NAMALWA (cell line): Measurements from ENCODE around the gene ZNF579.

ENCODE experiments used
- DNase-seq: peaks from one replicate; pipeline ENCODE4 v3.0.0-alpha.2; 2015; ENCODE audit warnings: low spot score

ZNF579 gene

DNA sequence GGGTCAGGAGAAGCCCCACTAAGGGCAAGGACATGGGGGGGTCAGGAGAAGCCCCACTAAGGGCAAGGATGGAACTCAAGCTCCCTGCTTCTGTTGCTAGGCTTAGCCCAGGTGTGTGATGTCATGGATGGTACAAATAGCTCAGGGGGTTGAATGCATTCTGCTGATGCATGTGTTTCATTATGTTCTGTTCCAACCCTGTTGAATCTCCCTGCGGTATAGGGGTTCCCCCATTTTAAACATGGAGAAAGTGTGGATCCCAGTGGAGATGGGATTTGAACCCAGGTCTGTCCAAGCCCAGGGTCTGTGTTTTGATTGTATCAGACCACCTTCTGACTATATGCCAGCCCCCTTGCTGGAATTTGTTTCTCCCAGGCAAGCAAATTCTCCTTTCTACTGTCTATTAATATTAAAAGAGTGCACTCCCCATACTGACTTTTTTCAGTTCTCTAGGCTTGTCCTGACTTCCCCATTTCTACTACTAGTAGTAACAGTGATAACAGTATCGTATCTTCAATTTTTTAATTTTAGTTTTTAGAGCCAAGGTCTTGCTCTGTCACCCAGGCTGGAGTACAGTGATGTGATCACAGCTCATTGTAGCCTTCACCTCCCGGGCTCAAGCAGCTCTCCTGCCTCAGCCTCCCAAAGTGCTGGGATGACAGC lies 31.5 kb upstream of the ZNF579 start:
- DNase-seq: no peak

DNA sequence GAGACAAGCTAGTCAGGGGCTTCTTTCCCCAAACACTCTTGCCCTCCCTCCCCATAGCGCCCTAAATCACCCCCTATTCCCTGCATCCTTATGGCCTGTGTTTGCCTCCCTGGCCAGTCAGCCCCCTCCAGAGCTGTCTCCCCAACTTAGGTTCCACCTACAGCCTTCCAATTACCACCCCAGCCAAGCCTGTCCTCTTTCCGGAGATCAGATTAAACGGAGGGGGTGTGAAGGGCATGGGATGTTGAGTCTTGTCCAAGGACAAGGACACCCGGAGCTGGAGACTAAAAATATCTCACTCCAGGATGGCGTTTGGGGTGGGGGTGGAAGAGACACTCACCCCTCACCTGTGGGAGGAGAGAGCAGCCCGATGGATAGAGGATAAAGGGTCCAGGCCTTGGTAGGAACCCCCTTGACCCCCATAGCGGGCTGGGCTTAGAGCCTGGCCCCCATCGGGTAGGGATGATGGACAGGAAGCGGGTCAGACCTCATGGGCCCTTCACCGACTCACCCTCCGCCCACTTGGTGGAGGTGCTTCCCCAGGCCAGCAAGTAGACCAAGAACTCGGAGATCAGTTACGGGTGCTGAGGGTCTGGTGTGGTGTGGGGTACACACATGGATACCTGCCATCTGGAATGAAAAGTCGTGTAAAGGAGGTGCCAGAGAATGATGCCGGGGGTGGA lies 30.8 kb upstream of the ZNF579 start:
- no peak for DNase-seq

DNA sequence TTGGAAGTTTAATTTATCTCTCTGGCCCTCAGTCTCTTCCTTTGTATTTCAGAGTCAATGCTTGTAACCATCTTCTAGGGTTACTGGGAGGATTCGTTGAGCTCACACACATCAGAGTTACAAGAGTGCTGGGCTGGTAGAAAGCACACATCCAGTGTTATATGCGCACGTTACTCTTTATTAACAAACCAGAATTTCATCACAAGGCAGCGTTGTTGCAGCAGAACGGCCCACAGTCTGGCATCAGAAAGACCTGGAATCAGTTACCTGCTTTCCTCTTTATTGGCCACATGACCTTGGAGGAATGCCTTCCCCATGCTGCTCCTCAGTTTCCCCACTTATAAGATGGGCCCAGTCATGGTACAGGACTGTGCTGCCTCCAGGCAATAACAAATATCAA lies 28.7 kb upstream of the ZNF579 start:
- DNase-seq: no peak

DNA sequence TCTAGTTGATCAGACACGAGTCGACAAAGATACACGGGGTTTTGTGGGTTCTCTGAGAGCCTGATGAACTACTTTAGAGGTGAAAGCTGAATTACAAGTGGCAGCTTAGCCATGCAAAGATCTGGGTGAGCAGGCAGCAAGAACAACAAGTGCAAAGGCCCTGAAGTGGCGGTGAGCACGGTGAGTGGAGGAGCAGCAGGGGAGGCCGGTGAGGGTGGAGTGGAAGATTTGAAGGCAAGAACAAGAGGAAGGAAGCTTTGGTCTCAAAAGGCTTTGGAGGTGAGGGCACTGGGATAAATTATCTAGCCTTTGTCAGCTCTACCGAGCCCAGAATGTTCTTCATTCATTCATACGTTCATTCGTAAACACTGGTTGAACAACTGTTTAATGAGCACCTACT lies 26.2 kb upstream of the ZNF579 start:
- no peak for DNase-seq

DNA sequence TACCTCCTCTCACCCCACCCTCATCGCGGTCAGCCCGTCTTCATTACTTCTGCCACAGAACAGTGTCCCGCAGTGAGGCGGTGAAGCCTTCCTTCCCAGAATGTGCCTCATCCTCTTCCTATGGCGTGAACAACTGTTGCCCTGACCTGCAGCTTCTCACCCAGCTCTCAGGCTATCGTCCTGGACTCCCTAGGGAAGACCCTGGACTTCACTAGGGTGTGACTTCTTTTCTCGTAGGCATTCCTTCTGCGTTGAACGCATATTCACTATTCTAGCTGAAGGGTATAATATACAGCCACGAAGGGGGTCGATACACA lies 25.8 kb upstream of the ZNF579 start:
- DNase-seq: no peak

- DNase-seq: peak; percentile 84
These were observed 25.2 kb upstream of the ZNF579 start, which contains the start of gene ZNF865 for GRCh38 chr19:55605637-55606470. Gene ZNF865 (plus strand): TSS chr19:55605647. CDS start chr19:55613619, 7,972 bp downstream.

- peak; percentile 98 for DNase-seq
These were observed 24.6 kb upstream of the ZNF579 start for GRCh38 chr19:55605207-55605636.

DNA sequence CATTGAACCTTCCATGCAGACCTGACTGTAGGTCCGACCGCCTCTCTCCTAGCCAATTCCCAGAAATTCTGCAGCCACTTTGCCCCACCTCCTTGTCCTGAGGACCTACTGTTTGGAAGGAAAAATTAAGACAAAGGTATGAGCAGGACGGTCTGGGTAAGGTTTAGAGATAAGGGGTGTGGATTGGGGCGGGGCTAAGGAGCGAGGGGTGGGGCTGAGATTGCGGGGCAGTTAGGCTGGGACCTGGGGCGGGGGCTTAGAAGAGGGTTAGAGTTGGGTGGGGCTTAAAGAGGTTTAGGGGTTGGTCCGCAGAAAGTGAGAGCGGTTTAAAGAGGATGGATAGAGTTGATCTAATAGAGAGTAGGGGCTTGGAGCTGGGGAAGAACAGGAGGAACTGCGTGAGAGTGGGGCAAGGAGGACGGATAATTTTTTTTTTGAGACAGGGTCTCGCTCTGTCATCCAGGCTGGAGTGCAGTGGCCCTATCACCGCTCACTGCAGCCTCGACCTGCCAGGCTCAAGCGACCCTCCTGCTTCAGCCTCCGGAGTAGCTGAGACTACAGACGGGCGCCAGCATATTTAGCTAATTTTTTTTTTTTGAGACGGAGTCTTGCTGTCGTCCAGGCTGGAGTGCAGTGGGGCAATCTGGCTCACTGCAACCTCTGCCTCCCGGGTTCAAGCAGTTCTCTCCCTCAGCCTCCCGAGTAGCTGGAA lies 23.1 kb upstream of the ZNF579 start:
- no peak for DNase-seq

GRCh38 chr19:55603115-55603514 lies 22.5 kb upstream of the ZNF579 start:
- DNase-seq: no peak

- DNase-seq: no peak
These were observed 21.7 kb upstream of the ZNF579 start for GRCh38 chr19:55602104-55603001.

GRCh38 chr19:55601084-55601483 lies 20.4 kb upstream of the ZNF579 start:
- DNase-seq: peak; percentile 43

GRCh38 chr19:55600662-55601028 lies 20.0 kb upstream of the ZNF579 start:
- DNase-seq: no peak

GRCh38 chr19:55599842-55600661 lies 19.4 kb upstream of the ZNF579 start, which contains the start of gene ZNF524:
Gene ZNF524 (plus strand): TSS chr19:55600288. CDS start chr19:55602113, 1,825 bp downstream.
- DNase-seq: peak; percentile 94

DNA sequence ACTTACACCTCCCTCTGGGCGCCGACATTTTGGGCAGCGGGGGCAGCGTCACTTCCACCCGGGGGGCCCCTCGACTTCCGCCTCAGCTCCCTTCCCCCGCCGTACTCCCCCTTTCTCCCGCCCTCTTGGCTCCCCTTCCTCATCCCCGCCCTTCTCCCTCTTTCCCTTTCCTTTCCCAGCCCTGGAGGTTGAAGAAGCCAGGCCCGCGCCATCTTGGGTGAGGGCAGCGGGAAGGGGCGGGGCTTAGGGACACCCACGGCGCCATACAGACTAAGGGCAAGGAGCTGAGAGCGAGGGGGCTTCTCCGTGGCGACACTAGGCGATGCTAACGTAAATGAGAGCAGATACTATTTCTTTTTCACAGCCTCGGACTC lies 18.8 kb upstream of the ZNF579 start, which contains the start of gene FIZ1:
Gene FIZ1 (minus strand): TSS at position 50 of the 374 bp plus-strand sequence. CDS start 1,652 bp downstream, outside the sequence.
- DNase-seq: peak; percentile 97

- peak; percentile 98 for DNase-seq
These were observed 18.2 kb upstream of the ZNF579 start for GRCh38 chr19:55598719-55599467.

- no peak for DNase-seq
These were observed 17.4 kb upstream of the ZNF579 start for GRCh38 chr19:55598034-55598433.

- no peak for DNase-seq
These were observed 16.9 kb upstream of the ZNF579 start for GRCh38 chr19:55597501-55597921.

DNA sequence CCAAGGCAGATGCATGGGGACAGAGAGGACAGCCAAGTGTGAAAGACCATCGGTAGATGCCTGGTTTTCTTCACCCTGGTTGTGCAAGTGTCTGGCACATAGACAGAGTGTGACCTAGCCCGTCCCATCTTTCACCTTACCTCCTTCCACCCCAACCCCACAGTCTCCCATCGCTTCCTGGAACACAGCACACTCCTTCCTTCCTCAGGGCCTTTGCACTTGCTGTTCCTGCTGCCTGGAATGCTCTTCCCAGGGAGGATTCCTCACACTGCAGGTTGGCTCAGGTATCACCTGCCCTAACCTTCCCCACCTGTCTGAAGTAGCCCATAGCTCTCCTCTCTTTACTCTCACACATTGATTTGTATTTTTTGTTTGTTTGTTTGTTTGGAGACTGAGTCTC lies 15.7 kb upstream of the ZNF579 start:
- no peak for DNase-seq

GRCh38 chr19:55594996-55595545 lies 14.4 kb upstream of the ZNF579 start:
- DNase-seq: no peak
